Vagina (tissue), 2 donors: Measurements from ENCODE around the gene CR1L. TPM values are rescaled to one million over a fixed set of nuclear protein-coding genes. Genes with fewer than 3 reads are reported as not detected.

Experiments
- DNase-seq, 2 donors: peaks; one replicate each; pipeline ENCODE4 v3.0.0-alpha.2; 2017; ENCODE audit errors: extremely low spot score in 2 of 2
- H3K27ac ChIP-seq: fragments of 200-600 bp; sonication (generic); one replicate; pipeline ENCODE4 v1.5.1; 2019
- H3K27me3 ChIP-seq: fragments of 200-600 bp; sonication (generic); one replicate; pipeline ENCODE4 v1.5.1; 2019
- H3K36me3 ChIP-seq, 2 donors: fragments of 200-600 bp; sonication (generic); one replicate each; pipeline ENCODE4 v1.5.1; 2017 to 2019
- H3K4me1 ChIP-seq: fragments of 200-600 bp; sonication (generic); one replicate; pipeline ENCODE4 v1.5.1; 2019
- H3K4me3 ChIP-seq, 2 donors: fragments of 200-600 bp; sonication (generic); 1 replicate in 1 of 2; 2 replicates in 1 of 2; pipeline ENCODE4 v1.5.1; 2016 to 2019
- H3K9me3 ChIP-seq: fragments of 200-600 bp; sonication (generic); one replicate; pipeline ENCODE4 v1.5.1; 2019
- CTCF ChIP-seq, 3 experiments: fragments of 450-650 bp in 2 of 3; fragments of 200-600 bp in 1 of 3; sonication (generic) in 1 of 3; IDR thresholded peaks; one replicate each; pipeline ENCODE4 v1.5.1; 2017 to 2019; ENCODE audit warnings: antibody characterized with exemption in 3 of 3, mild to moderate bottlenecking in 2 of 3, moderate library complexity in 2 of 3
- POLR2A ChIP-seq, 2 donors: fragments of 450-650 bp; IDR thresholded peaks; one replicate each; pipeline ENCODE4 v1.6.1; 2017; ENCODE audit warnings: antibody characterized with exemption in 2 of 2, mild to moderate bottlenecking in 2 of 2, moderate library complexity in 2 of 2
- POLR2AphosphoS5 ChIP-seq, 2 donors: sonication (generic); formaldehyde crosslinking; IDR thresholded peaks; one replicate each; pipeline ENCODE4 v1.9.0; 2017; ENCODE audit warnings: antibody characterized with exemption in 2 of 2, mild to moderate bottlenecking in 2 of 2, low read depth in 1 of 2; ENCODE audit not compliant: insufficient read depth in 1 of 2
- intact Hi-C: fragments of 100-400 bp; cut with DNase I; formaldehyde crosslinking; loops from one replicate; pipeline ENCODE4 v1.15.1; 2023
- total RNA-seq: library from RNA; depleted of rRNA; stranded (reverse); fragments of >200 nt; gene quantifications from one replicate; pipeline ENCODE4 v1.2.3, GENCODE V29; 2016

Gene CR1L
- total RNA-seq, 1 donor from 2014 or later = not detected

DNA sequence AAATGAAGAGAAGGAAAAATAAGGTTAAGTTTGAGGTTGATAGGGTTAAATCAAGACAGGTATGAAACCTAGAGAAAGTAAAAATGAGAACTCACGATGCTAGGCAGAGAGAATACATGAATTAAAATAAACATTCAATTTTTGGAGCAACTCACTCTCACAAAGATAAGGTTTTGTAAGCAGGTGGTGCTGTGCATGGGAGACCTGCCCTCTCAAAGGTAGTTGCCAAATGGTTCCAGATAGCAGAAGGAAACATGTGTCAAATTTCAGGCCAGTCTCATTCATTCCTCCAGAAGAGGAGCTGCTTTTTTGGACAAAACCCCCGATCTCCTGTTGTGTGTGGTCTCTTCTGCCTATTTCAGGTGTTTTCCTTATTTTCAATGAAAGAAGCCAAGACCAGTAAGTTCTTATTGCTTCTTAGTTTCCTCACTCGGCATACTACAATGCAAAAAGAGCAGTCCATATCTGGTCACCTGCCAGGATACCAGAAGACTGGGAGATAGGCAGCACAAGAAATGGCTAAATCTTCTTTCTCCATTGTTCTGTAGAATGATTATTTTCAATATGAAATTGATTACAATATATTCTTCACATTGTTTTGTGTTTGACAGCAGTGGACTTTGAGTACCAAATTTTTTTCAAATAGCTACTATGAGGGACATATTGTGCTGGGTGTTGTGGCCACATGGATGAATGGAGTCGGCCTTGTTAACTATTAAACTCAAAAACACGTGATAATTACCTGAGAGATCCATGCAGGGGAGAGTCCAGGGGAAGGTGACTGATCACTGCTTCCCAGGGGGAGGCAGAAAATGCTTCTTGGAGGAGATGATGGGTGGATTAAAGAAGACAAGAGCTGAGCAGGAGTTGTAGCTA lies 3.6 kb downstream of the CR1L start:
- Histone ChIP-seq H3K36me3 (no peaks in the 10 kb centered on the region), H3K4me3 (no peak overlapping the region), H3K9me3 (no peaks in the 10 kb centered on the region), H3K4me1 (peaks cover 13% of the 10 kb centered on the region), H3K27me3 (no peaks in the 10 kb centered on the region), H3K27ac (no peak overlapping the region)
- no peak for DNase-seq
- intact Hi-C loops = no loop called here
- TF ChIP-seq POLR2AphosphoS5 (IDR thresholded peaks at IDR 0.05; ENCODE audit: insufficient read depth in 1 of 2, low read depth in 1 of 2) (no peak), POLR2A (IDR thresholded peaks at IDR 0.05) (no peak), CTCF (IDR thresholded peaks at IDR 0.05) (no peak)

- Histone ChIP-seq H3K4me3 (no peak overlapping the region), H3K4me1 (peaks cover 11% of the 10 kb centered on the region), H3K36me3 (no peaks in the 10 kb centered on the region), H3K27me3 (no peaks in the 10 kb centered on the region), H3K9me3 (no peaks in the 10 kb centered on the region), H3K27ac (no peak overlapping the region)
- no peak for TF ChIP-seq POLR2A (IDR thresholded peaks at IDR 0.05)
- TF ChIP-seq CTCF (IDR thresholded peaks at IDR 0.05) = no peak
- no peak for TF ChIP-seq POLR2AphosphoS5 (IDR thresholded peaks at IDR 0.05; ENCODE audit: insufficient read depth in 1 of 2, low read depth in 1 of 2)
- intact Hi-C loops = no loop called here
- DNase-seq = no peak
Observed at GRCh38 chr1:207649210-207649753, 4.3 kb downstream of the CR1L start.

DNA sequence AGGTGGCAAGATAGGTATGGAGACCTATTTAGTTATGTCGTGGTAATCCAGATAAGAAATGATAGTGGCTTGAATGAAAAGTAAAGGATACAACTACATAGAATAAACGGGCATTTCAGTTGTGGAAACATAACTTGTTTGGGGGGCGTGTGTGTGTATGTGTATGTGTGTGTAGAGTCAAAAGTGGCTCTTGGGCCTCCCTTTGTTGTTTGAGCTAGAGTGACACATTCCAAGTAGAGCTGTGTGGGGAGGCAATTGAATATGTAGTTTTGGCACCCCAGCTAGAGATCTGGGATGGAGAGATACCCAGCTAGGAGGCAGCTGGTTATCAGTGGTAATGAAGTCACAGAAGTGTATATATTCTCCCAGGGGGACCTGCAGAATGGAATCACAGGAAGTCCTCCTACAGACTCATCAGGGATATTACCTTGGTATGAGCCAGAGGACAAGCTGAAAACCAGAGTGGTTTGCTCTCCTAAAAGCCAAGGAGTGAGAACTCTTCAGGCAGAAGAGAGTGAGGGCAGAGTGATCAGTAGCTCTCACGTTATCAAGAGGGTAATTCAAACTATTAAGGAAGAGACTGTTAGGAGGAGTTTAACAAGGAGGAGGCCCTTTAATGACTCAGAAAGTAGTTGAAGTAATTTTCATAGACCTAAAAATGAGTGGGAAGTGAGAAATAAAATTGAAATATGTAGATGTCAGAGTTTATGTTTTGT lies 5.1 kb downstream of the CR1L start:
- Histone ChIP-seq H3K27ac (no peak overlapping the region), H3K36me3 (no peaks in the 10 kb centered on the region), H3K27me3 (no peaks in the 10 kb centered on the region), H3K4me3 (no peak overlapping the region), H3K4me1 (peaks cover 6% of the 10 kb centered on the region), H3K9me3 (no peaks in the 10 kb centered on the region)
- TF ChIP-seq POLR2AphosphoS5 (IDR thresholded peaks at IDR 0.05; ENCODE audit: insufficient read depth in 1 of 2, low read depth in 1 of 2) = no peak
- no peak for TF ChIP-seq CTCF (IDR thresholded peaks at IDR 0.05)
- no peak for TF ChIP-seq POLR2A (IDR thresholded peaks at IDR 0.05)
- intact Hi-C loops = no loop called here
- no peak for DNase-seq

DNA sequence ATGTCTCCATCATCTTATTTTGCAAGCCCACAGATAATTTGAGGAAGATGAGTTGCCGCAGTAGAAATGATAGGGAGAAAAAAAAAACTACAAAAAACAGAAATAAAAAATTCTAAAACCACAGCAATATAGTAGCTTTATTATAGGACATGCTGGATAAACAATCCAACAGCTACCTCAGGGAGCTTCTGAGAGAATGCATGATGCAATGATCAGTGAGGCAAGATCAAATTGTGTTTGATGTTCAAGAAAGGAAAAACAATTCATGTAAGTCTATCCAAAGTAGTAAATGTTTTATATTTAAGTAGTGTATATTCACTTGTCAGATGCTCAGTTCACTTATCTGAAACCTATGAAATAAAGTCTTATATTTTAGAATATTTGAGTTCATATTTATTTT lies 6.7 kb downstream of the CR1L start:
- Histone ChIP-seq H3K4me3 (no peak overlapping the region), H3K36me3 (no peaks in the 10 kb centered on the region), H3K4me1 (no peaks in the 10 kb centered on the region), H3K9me3 (no peaks in the 10 kb centered on the region), H3K27ac (no peak overlapping the region), H3K27me3 (no peaks in the 10 kb centered on the region)
- no peak for DNase-seq
- no peak for TF ChIP-seq POLR2A (IDR thresholded peaks at IDR 0.05)
- no peak for TF ChIP-seq CTCF (IDR thresholded peaks at IDR 0.05)
- no peak for TF ChIP-seq POLR2AphosphoS5 (IDR thresholded peaks at IDR 0.05; ENCODE audit: insufficient read depth in 1 of 2, low read depth in 1 of 2)
- intact Hi-C loops = no loop called here
